ENCODE results near the gene KRT15.

KRT15 gene

GRCh38 chr17:41464682-41465081 is 54.0 kb downstream of the KRT15 start:
- intact Hi-C loops (cut with DNase I): no loop called here
- DNase-seq: peak in 24 of 42 donors; percentile 10 to 77 (median 36)

- DNase-seq: no peak
- intact Hi-C loops (cut with DNase I): no loop called here
These were observed 54.5 kb downstream of the KRT15 start for GRCh38 chr17:41464173-41464572.

- no peak for DNase-seq
- intact Hi-C loops (cut with DNase I): no loop called here
These were observed 54.9 kb downstream of the KRT15 start for GRCh38 chr17:41463746-41464145.

Data from head of caudate nucleus (tissue), 42 donors.